ENCODE results near the gene KCNIP4. TPM values are rescaled to one million over a fixed set of nuclear protein-coding genes. Genes with fewer than 3 reads are reported as not detected.

KCNIP4 gene
- total RNA-seq, 2 experiments from 2014 or later: not detected

- Mint-ChIP-seq H3K4me3 (no peak overlapping the region), H3K27ac (no peak overlapping the region), H3K27me3 (ENCODE audit: low read depth) (no peaks in the 10 kb centered on the region), H3K9me3 (no peaks in the 10 kb centered on the region), H3K4me1 (ENCODE audit: low read depth) (no peaks in the 10 kb centered on the region), H3K36me3 (ENCODE audit: low read depth) (no peaks in the 10 kb centered on the region)
- intact Hi-C loops (cut with micrococcal nuclease): no loop called here
- DNase-seq: no peak
- CTCF ChIA-PET: no interaction called here
Measured at GRCh38 chr4:21202959-21203358, 745.6 kb downstream of the KCNIP4 start.

GRCh38 chr4:21198683-21199082 lies 749.9 kb downstream of the KCNIP4 start:
- H3K27me3 Mint-ChIP-seq (ENCODE audit: low read depth): no peaks in the 10 kb centered on the region

GRCh38 chr4:21195682-21196081 lies 752.9 kb downstream of the KCNIP4 start:
- H3K4me1 Mint-ChIP-seq (ENCODE audit: low read depth): no peaks in the 10 kb centered on the region
- CTCF ChIA-PET: no interaction called here
- peaks cover 4% of the 10 kb centered on the region for H3K9me3 Mint-ChIP-seq
- no peak overlapping the region for H3K27ac Mint-ChIP-seq
- H3K27me3 Mint-ChIP-seq (ENCODE audit: low read depth): no peaks in the 10 kb centered on the region
- intact Hi-C loops (cut with micrococcal nuclease): no loop called here
- no peak for DNase-seq
- no peaks in the 10 kb centered on the region for H3K36me3 Mint-ChIP-seq (ENCODE audit: low read depth)
- no peak overlapping the region for H3K4me3 Mint-ChIP-seq

More at GRCh38 chr4:21198683-21199082, 749.9 kb downstream of the KCNIP4 start:
- Mint-ChIP-seq H3K9me3 (no peaks in the 10 kb centered on the region), H3K4me3 (no peak overlapping the region), H3K27ac (no peak overlapping the region), H3K36me3 (ENCODE audit: low read depth) (no peaks in the 10 kb centered on the region), H3K4me1 (ENCODE audit: low read depth) (no peaks in the 10 kb centered on the region)
- intact Hi-C loops (cut with micrococcal nuclease): no loop called here
- no peak for DNase-seq
- CTCF ChIA-PET: no interaction called here

- CTCF ChIA-PET: interaction anchor here (0.7 kb wide), 1 partner anchor 176 kb away, joined by 3 read pairs; no protein-coding TSS in a partner anchor
- intact Hi-C loops (cut with micrococcal nuclease): no loop called here
- H3K27me3 Mint-ChIP-seq (ENCODE audit: low read depth): no peaks in the 10 kb centered on the region
Measured at GRCh38 chr4:21192367-21192766, 756.2 kb downstream of the KCNIP4 start.

GRCh38 chr4:21191317-21191716 lies 757.3 kb downstream of the KCNIP4 start:
- no peak overlapping the region for H3K4me3 Mint-ChIP-seq
- intact Hi-C loops (cut with micrococcal nuclease): no loop called here
- no peaks in the 10 kb centered on the region for H3K36me3 Mint-ChIP-seq (ENCODE audit: low read depth)
- no peak overlapping the region for H3K27ac Mint-ChIP-seq
- DNase-seq: no peak
- H3K27me3 Mint-ChIP-seq (ENCODE audit: low read depth): no peaks in the 10 kb centered on the region
- no peaks in the 10 kb centered on the region for H3K4me1 Mint-ChIP-seq (ENCODE audit: low read depth)
- peaks cover 4% of the 10 kb centered on the region for H3K9me3 Mint-ChIP-seq
- CTCF ChIA-PET: no interaction called here

More at GRCh38 chr4:21192367-21192766, 756.2 kb downstream of the KCNIP4 start:
- no peak overlapping the region for H3K27ac Mint-ChIP-seq
- H3K36me3 Mint-ChIP-seq (ENCODE audit: low read depth): no peaks in the 10 kb centered on the region
- no peak for DNase-seq
- H3K4me3 Mint-ChIP-seq: no peak overlapping the region
- peaks cover 4% of the 10 kb centered on the region for H3K9me3 Mint-ChIP-seq
- H3K4me1 Mint-ChIP-seq (ENCODE audit: low read depth): no peaks in the 10 kb centered on the region

DNA sequence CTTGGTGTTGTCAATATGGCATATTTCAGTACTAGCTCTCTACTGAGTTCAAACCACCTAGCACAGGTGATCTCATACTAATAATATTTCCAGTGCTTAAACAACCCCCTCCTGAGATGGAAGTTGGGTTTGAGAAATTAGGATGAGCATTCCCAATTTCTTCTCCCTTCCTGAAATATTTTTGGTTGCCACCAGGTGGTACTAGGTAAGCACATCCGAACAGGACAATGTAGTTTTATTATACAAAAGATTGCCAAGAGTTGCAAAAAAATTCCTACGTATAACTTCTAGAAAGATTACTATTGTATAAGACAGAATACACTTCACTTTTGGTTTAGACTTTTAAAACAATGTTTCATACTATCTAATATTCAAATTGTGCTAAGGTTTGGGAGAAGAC lies 763.8 kb downstream of the KCNIP4 start:
- intact Hi-C loops (cut with micrococcal nuclease): no loop called here
- Mint-ChIP-seq H3K9me3 (peaks cover 1% of the 10 kb centered on the region), H3K36me3 (ENCODE audit: low read depth) (no peaks in the 10 kb centered on the region), H3K27ac (no peak overlapping the region), H3K4me1 (ENCODE audit: low read depth) (no peaks in the 10 kb centered on the region), H3K4me3 (no peak overlapping the region), H3K27me3 (ENCODE audit: low read depth) (no peaks in the 10 kb centered on the region)
- CTCF ChIA-PET: no interaction called here
- no peak for DNase-seq

DNA sequence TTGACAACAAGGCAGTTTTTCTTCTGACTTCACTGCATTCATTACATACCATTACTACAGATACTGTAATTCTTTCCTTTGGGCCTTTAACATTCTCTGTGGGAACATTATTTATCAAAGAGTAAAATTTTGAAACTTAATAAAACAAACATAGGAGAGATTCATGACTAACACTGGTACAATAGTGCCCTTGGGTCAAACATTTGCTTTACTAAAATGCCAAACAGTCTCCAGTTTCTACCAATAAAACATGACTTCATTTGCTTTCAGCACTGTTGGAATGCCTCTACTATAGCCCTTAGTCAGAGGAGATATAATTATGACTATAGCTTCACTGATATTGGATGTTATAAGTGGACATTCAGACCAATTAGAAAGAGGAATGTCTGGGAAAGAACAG lies 766.9 kb downstream of the KCNIP4 start:
- CTCF ChIA-PET: no interaction called here
- Mint-ChIP-seq H3K27me3 (ENCODE audit: low read depth) (no peaks in the 10 kb centered on the region), H3K27ac (no peak overlapping the region), H3K4me3 (no peak overlapping the region), H3K9me3 (peaks cover 3% of the 10 kb centered on the region), H3K4me1 (ENCODE audit: low read depth) (no peaks in the 10 kb centered on the region), H3K36me3 (ENCODE audit: low read depth) (no peaks in the 10 kb centered on the region)
- DNase-seq: no peak
- intact Hi-C loops (cut with micrococcal nuclease): no loop called here

- CTCF ChIA-PET: no interaction called here
- no peaks in the 10 kb centered on the region for H3K27me3 Mint-ChIP-seq (ENCODE audit: low read depth)
- H3K36me3 Mint-ChIP-seq (ENCODE audit: low read depth): no peaks in the 10 kb centered on the region
- H3K27ac Mint-ChIP-seq: no peak overlapping the region
- intact Hi-C loops (cut with micrococcal nuclease): no loop called here
- H3K4me1 Mint-ChIP-seq (ENCODE audit: low read depth): no peaks in the 10 kb centered on the region
- no peak overlapping the region for H3K4me3 Mint-ChIP-seq
- no peak for DNase-seq
- peaks cover 3% of the 10 kb centered on the region for H3K9me3 Mint-ChIP-seq
Measured at GRCh38 chr4:21177871-21178270, 770.7 kb downstream of the KCNIP4 start.

DNA sequence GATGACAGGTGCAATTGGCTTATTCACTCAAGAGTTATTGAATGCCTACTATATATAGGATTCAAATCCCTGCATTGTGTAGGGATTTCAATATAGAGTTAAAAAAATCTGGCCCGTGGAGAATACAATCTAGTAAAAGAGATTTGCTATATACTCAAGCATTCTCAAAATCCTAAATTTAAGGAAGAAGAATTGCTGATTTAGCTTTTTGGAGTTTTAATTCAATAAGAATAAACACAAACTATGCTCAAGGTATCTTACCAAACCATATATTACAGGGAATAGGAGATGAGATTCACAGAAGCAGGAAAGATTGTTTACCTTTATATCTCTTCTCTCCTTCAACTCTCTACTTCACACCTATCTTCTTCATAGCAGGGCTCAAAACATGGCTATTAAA lies 771.5 kb downstream of the KCNIP4 start:
- intact Hi-C loops (cut with micrococcal nuclease): no loop called here
- no peak overlapping the region for H3K4me3 Mint-ChIP-seq
- no peak overlapping the region for H3K27ac Mint-ChIP-seq
- CTCF ChIA-PET: no interaction called here
- no peaks in the 10 kb centered on the region for H3K27me3 Mint-ChIP-seq (ENCODE audit: low read depth)
- H3K9me3 Mint-ChIP-seq: peaks cover 2% of the 10 kb centered on the region
- H3K4me1 Mint-ChIP-seq (ENCODE audit: low read depth): no peaks in the 10 kb centered on the region
- no peak for DNase-seq
- H3K36me3 Mint-ChIP-seq (ENCODE audit: low read depth): no peaks in the 10 kb centered on the region

- CTCF ChIA-PET: interaction anchor here (0.6 kb wide), 1 partner anchor 740 kb away, joined by 5 read pairs; no protein-coding TSS in a partner anchor
- intact Hi-C loops (cut with micrococcal nuclease): no loop called here
- no peaks in the 10 kb centered on the region for H3K27me3 Mint-ChIP-seq (ENCODE audit: low read depth)
- no peak overlapping the region for H3K27ac Mint-ChIP-seq
- no peaks in the 10 kb centered on the region for H3K9me3 Mint-ChIP-seq
- DNase-seq: no peak
- no peaks in the 10 kb centered on the region for H3K36me3 Mint-ChIP-seq (ENCODE audit: low read depth)
- H3K4me3 Mint-ChIP-seq: no peak overlapping the region
- no peaks in the 10 kb centered on the region for H3K4me1 Mint-ChIP-seq (ENCODE audit: low read depth)
Measured at GRCh38 chr4:21167711-21168110, 780.9 kb downstream of the KCNIP4 start.

GRCh38 chr4:21155367-21155766 lies 793.2 kb downstream of the KCNIP4 start:
- DNase-seq: no peak
- no peaks in the 10 kb centered on the region for H3K9me3 Mint-ChIP-seq
- no peaks in the 10 kb centered on the region for H3K36me3 Mint-ChIP-seq (ENCODE audit: low read depth)
- intact Hi-C loops (cut with micrococcal nuclease): no loop called here
- H3K27ac Mint-ChIP-seq: no peak overlapping the region
- no peaks in the 10 kb centered on the region for H3K27me3 Mint-ChIP-seq (ENCODE audit: low read depth)
- H3K4me1 Mint-ChIP-seq (ENCODE audit: low read depth): no peaks in the 10 kb centered on the region
- no peak overlapping the region for H3K4me3 Mint-ChIP-seq
- CTCF ChIA-PET: no interaction called here

DNA sequence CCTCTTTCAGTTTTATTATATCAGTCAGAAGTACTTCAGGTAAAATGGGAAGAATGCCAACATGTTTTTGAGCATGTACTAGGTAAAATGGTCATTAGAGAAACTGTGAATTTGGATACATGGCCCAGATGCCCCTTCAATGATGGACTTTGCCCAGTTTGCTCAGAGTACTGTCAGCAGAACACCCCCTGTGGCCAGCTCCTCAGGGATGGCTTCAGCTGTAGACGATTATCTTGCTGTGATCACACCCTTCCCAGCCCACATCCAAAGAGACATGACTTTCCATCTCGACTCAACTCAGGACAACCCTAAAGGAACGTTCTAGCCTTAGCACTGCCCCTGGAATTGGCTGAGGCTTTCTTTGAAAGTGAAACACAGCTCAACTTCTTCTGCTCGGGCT lies 809.2 kb downstream of the KCNIP4 start:
- no peak for DNase-seq
- no peaks in the 10 kb centered on the region for H3K27me3 Mint-ChIP-seq (ENCODE audit: low read depth)
- no peak overlapping the region for H3K27ac Mint-ChIP-seq
- no peak overlapping the region for H3K4me3 Mint-ChIP-seq
- CTCF ChIA-PET: no interaction called here
- H3K36me3 Mint-ChIP-seq (ENCODE audit: low read depth): no peaks in the 10 kb centered on the region
- no peaks in the 10 kb centered on the region for H3K9me3 Mint-ChIP-seq
- intact Hi-C loops (cut with micrococcal nuclease): no loop called here
- no peaks in the 10 kb centered on the region for H3K4me1 Mint-ChIP-seq (ENCODE audit: low read depth)

DNA sequence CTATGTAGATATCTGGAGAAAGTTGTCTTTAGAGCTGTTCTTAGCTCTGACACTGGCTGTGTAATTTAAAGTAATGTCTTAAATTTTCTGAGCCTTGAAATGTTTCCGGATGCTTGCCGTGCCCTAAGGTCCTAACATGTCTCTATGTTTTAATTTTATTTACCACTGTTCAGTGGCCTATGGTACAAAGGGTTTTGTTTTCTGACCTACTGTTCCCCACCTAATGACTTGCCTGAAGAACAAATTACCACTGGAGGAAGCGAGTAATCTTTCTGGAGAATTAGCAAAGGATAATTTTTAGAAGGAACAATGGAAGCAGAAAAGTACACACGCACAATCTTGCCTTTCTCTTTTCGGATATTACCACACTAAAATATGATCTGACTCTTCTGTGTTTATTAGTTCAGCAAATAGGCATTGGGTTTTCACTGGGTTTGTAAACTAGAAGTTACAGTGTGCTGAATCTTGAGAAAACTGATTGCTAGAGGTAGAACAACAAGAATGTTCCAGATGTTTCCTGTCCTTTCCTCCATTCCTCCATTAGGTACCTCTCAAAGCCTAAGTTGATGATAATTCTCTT lies 812.4 kb downstream of the KCNIP4 start:
- H3K4me3 Mint-ChIP-seq: no peak overlapping the region
- no peak overlapping the region for H3K27ac Mint-ChIP-seq
- intact Hi-C loops (cut with micrococcal nuclease): no loop called here
- no peaks in the 10 kb centered on the region for H3K9me3 Mint-ChIP-seq
- no peak for DNase-seq
- no peaks in the 10 kb centered on the region for H3K36me3 Mint-ChIP-seq (ENCODE audit: low read depth)
- no peaks in the 10 kb centered on the region for H3K4me1 Mint-ChIP-seq (ENCODE audit: low read depth)
- CTCF ChIA-PET: no interaction called here
- H3K27me3 Mint-ChIP-seq (ENCODE audit: low read depth): no peaks in the 10 kb centered on the region

Data from activated naive CD4-positive, alpha-beta T cell treated with anti-CD3 and anti-CD28 coated beads for 36 hours (primary cell).